MM.1S (cell line): ENCODE data around the gene DOCK4.

Experiments used
- CTCF ChIP-seq: fragments of 300-600 bp; sonication (generic); IDR thresholded peaks from 2 replicates; pipeline ENCODE4 v1.5.1; 2016; ENCODE audit warnings: antibody characterized with exemption, low read length, mixed read lengths
- EZH2 ChIP-seq: fragments of 300-600 bp; sonication (generic); optimal IDR thresholded peaks from 2 replicates; pipeline ENCODE3; 2017; ENCODE audit warnings: low read depth, mild to moderate bottlenecking, antibody characterized with exemption, low read length, mixed read lengths
- EZH2phosphoT487 ChIP-seq: fragments of 300-600 bp; sonication (generic); IDR thresholded peaks from 2 replicates; pipeline ENCODE4 v1.6.1; 2018; ENCODE audit warnings: antibody characterized with exemption, low read length

GRCh38 chr7:111747718-111748117 lies 458.5 kb downstream of the DOCK4 start:
- TF ChIP-seq CTCF = no peak
- TF ChIP-seq EZH2phosphoT487 = no peak
- no peak for TF ChIP-seq EZH2
